NB4 (cell line): ENCODE results near the gene TNFRSF25.
A peak's percentile ranks its signal among the peaks of the same experiment; 100 is the strongest.

Source experiments
- DNase-seq: peaks from one replicate; pipeline ENCODE4 v3.0.0; 2010; ENCODE audit warnings: low read depth
- H3K4me3 ChIP-seq: one replicate; pipeline ENCODE4 v1.5.1; 2011; ENCODE audit warnings: mild to moderate bottlenecking, low read depth, low read length, moderate library complexity
- MYC ChIP-seq: IDR thresholded peaks from 2 replicates; pipeline ENCODE4 v1.6.1; 2011; ENCODE audit warnings: low read depth, low read length
- POLR2A ChIP-seq: IDR thresholded peaks from 2 replicates; pipeline ENCODE4 v1.6.1; 2011; ENCODE audit warnings: mild to moderate bottlenecking; ENCODE audit not compliant: insufficient read length; ENCODE audit errors: extremely low read depth
- TF ChIP-seq, protein P1 (sequence below): IDR thresholded peaks from 2 replicates; pipeline ENCODE4 v1.6.1; 2011; ENCODE audit warnings: low read depth, low read length
- TF ChIP-seq, protein P2 (sequence below): IDR thresholded peaks from one replicate; pipeline ENCODE4 v1.5.1; 2012; ENCODE audit warnings: low read depth, low read length

TNFRSF25 gene

DNA sequence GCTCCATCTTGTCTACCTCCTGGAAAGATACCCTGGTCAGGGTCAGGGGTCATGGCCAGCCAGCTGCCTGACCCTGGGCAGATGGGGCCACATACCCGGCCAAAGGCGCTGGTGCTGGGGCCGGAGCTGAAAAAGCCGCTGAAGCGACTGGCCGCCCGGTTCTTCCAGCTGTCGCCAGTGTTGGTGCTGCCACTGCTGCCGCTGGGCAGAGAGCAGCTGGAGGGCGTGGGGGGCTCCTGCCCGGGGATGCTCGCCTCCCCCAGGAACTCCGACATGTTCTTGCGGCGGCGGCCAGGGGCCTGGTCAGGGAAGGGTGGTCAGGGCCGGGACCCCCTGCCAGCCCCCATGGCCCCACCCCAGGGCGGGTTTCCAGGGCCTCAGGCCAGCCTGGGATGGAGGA, 7.2 kb upstream of the TNFRSF25 start:
- H3K4me3 ChIP-seq: no peak overlapping the region
- DNase-seq: no peak
- TF ChIP-seq POLR2A: no peak
- TF ChIP-seq, protein P1, sequence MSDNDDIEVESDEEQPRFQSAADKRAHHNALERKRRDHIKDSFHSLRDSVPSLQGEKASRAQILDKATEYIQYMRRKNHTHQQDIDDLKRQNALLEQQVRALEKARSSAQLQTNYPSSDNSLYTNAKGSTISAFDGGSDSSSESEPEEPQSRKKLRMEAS: no peak
- TF ChIP-seq, protein P2, sequence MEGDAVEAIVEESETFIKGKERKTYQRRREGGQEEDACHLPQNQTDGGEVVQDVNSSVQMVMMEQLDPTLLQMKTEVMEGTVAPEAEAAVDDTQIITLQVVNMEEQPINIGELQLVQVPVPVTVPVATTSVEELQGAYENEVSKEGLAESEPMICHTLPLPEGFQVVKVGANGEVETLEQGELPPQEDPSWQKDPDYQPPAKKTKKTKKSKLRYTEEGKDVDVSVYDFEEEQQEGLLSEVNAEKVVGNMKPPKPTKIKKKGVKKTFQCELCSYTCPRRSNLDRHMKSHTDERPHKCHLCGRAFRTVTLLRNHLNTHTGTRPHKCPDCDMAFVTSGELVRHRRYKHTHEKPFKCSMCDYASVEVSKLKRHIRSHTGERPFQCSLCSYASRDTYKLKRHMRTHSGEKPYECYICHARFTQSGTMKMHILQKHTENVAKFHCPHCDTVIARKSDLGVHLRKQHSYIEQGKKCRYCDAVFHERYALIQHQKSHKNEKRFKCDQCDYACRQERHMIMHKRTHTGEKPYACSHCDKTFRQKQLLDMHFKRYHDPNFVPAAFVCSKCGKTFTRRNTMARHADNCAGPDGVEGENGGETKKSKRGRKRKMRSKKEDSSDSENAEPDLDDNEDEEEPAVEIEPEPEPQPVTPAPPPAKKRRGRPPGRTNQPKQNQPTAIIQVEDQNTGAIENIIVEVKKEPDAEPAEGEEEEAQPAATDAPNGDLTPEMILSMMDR: no peak
- no peak for TF ChIP-seq MYC

DNA sequence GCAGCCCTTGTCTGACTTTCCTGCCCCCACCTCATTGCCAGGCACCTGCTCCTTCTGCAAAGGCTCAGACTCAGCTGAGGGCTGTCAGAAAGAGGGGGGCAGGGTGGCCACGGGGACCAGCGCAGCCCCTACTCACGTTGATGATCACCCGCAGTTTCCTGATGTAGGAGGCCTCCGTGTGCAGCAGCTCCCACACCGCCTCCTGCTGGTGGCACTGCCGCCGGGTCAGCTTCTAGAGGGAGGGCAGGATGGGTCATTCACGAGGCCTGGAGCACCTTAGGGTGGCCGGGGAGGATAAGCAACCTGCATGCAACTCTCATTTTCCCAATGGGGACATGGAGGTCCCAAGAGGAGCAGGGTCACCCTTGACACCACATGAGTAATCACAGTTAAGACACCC, 6.4 kb upstream of the TNFRSF25 start:
- no peak for DNase-seq
- TF ChIP-seq POLR2A: no peak
- TF ChIP-seq, protein P2: peak; percentile 25
- no peak overlapping the region for H3K4me3 ChIP-seq

DNA sequence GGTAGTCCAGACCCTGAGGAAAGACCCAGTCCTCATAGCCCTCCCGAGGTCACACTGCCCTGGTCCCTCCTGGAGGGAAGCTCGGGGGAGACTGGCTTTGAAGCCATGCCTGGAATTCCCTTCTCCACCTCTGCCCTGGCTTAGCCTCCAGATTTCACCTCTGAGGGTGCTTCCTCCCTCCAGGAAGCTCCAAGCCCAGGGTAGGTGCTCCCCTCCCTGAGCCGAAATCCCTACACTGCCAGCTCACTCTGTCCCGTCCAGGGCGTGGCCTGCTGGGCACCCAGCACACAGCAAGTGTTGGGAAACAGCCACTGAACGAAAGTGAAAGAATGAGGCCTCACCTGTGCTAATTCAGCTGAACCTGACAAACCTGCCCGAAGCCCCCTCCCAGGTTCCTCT, 6.0 kb upstream of the TNFRSF25 start:
- DNase-seq: no peak
- no peak overlapping the region for H3K4me3 ChIP-seq
- TF ChIP-seq, protein P2: no peak
- TF ChIP-seq, protein P1: no peak
- TF ChIP-seq POLR2A (no peak), MYC (no peak)

DNA sequence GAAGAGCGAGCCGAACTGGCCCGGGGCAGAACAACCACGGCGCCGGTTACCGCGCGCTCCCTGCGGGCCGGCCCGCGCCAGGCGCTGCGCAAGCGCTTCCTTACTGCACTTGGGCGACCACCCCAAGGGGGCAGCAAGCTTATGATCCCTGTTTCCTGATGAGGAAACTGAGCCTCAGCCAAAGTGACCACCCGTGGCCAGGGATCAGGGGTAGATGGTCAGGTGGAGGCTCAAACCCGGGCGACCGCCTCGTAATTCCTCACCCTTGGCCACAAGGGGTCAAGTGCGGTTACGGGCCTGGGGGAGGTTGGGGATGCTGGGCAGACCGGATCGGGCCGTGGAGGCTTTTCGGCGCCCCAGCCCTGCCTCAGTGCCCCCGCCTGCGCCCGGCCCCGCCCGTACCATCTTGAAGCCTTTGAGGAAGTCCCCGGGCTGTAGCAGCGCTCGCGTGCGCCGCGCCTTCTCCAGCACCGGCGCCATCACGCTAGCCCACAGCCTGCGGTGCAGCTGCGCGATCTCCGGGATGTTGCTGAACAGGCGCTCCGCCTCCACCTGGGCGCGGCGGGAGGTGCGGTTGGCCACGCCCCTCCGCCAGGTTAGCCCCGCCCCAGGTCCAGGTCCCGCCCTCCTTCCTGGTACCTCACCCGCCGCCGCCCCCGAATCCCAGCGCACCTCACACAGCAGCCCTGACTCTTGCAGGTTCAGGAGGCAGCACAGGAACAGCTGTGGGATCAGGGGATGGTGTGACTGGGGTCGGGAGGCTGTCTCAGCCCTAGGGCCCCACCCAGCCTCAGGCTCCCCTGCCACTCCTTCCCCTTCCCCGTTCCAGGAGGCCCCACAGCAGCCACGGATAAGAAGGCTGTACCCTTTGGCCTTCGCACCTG, 5.4 kb upstream of the TNFRSF25 start:
- no peak overlapping the region for H3K4me3 ChIP-seq
- no peak for DNase-seq
- TF ChIP-seq, protein P1: no peak
- no peak for TF ChIP-seq MYC
- no peak for TF ChIP-seq POLR2A
- TF ChIP-seq, protein P2: no peak

DNA sequence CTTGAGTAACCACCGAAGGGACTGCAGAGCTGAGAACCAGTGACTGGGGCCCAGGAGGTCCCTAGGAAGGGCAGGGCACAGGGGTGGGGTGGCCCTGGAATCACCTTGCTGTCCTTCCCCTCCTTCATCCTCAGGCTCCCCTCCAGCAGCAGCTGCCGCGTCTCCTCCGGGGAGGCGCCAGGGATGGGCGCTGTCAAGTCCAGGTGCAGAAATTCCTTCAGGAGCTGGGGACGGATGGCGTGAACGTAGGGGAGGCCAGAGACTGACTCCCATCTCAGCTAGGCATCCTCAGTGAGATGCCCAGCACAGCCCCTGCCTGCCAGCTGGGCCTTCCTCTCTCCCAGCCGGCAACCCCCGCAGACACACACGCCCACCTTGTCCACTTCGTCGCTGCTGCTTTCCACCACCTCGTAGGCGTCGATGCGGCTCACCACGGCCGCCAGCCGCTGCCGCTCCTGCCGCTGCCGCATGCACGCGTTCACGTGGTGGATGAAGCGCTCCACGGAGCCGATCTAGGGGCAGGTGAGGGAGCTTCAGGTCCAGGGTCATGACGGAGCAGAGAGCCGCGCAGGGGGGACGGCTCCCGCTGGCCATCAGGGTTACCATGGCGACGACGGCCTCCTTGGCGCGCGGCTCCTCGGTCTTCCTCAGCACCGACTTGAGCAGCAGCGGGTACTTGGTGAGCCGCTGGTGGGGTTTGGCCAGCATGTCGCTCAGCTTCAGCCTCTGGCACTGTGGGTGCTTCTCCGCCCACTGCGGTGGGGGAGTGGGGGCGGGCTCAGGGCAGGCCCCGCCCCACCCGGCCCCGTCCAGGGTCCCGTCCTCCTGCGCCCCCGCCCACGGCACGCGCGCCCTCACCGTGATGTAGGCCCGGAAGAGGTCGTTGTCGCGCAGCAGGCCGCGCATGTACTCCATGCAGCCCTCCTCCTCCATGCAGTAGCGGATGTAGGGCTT, 4.4 kb upstream of the TNFRSF25 start:
- no peak for DNase-seq

More for the DNA sequence above, 4.4 kb upstream of the TNFRSF25 start:
- H3K4me3 ChIP-seq: no peak overlapping the region
- TF ChIP-seq, protein P2: no peak
- TF ChIP-seq, protein P1: no peak
- TF ChIP-seq POLR2A (no peak), MYC (no peak)
